Bone marrow (tissue), 2 donors: Measurements from ENCODE around the gene CLEC18C.
"Not testable (repeated sequence)": the region's sequence is repeated elsewhere in the genome, so short reads cannot be mapped to it uniquely, and the experiment has no call there.

Experiments
- DNase-seq, 2 donors: peaks; one replicate each; lab custom pipeline; 2025; lab: John Stamatoyannopoulos, UW

The CLEC18C gene

DNA sequence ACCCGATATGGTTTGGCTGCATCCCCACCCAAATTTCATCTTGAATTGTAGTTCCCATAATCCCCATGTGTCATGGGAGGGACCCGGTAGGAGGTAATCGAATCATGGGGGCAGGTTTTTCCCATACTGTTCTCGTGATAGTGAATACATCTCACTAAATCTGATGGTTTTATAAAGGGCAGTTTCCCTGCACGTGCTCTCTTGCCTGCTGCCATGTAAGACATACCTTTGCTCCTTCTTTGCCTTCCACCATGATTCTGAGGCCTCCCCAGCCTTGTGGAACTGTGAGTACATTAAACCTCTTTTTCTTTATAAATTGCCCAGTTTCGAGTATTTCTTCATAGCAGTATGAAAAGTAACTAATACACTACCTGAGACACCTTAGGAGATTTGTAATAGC, 32.8 kb downstream of the CLEC18C start:
- not testable (repeated sequence) for DNase-seq

GRCh38 chr16:70218586-70218985, 45.0 kb downstream of the CLEC18C start:
- DNase-seq, result not testable (repeated sequence)

- not testable (repeated sequence) for DNase-seq
Observed at GRCh38 chr16:70222574-70222973, 49.0 kb downstream of the CLEC18C start.

DNA sequence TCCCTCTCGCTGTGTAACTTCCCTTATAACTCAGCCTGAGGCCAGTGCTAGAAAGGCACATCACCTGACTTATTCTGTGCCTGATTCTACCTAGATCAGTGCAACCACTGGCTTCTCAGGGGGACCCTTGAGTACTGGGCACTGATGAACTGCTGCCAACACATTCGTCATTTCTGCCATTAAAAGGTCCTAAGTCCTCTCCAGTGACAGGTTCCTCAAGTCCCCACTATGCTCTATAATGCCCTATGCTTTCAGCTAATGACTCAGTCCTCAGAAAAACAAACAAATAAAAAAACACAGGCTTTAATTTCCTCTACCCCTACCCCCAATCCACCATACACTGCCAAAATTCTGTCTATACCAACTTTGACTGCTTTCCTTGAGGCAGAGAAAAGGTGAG, 49.6 kb downstream of the CLEC18C start:
- not testable (repeated sequence) for DNase-seq

- DNase-seq, result not testable (repeated sequence)
Observed at GRCh38 chr16:70223971-70224513, 50.5 kb downstream of the CLEC18C start.

DNA sequence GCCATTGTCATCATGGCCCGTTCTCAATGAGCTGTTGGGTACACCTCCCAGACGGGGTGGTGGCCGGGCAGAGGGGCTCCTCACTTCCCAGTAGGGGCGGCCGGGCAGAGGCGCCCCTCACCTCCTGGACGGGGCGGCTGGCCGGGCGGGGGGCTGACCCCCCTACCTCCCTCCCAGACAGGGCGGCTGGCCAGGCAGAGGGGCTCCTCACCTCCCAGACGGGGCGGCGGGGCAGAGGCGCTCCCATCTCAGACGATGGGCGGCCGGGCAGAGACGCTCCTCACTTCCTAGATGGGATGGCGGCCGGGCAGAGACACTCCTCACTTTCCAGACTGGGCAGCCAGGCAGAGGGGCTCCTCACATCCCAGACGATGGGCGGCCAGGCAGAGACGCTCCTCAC, 51.1 kb downstream of the CLEC18C start:
- DNase-seq, result not testable (repeated sequence)

- not testable (repeated sequence) for DNase-seq
Observed at GRCh38 chr16:70225430-70225829, 51.8 kb downstream of the CLEC18C start.

DNA sequence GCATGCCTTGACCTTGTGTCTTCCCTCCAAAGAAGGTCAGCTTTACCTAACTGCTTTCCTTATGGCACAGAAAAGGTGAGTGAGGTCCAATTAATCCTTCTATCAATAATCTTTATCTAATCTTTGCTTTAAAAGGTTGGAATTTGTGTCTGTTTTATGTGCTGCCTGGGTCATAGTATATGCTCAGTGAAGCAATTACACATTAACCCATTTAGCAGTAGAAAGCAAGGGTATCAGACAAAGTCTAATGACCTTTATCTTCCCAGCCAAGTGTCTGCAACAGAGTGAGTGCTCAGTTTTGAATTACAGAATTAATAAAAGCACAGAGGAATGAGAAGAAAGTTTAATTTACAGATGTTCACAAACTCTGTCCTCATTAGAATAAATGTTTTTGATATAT, 52.4 kb downstream of the CLEC18C start:
- not testable (repeated sequence) for DNase-seq

DNA sequence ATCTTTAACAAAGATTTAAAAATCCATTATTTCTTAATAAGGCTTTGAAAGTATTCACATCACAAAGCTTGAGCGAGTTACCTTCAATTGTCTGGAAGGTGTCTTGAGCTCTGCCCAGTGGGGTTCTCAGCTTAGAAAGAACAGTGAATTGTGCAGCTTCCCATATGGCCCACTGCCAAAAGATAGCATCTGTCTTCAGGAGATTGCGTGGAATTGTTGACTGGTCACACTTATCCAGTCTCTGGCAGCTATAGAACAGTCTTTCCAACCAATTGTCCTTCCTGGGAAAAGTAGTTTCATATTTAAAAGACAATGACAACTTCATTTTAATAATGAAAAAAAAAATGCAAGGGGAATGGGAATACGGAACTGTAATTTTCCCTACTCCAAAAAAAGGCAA, 58.2 kb downstream of the CLEC18C start:
- not testable (repeated sequence) for DNase-seq
